Hematopoietic multipotent progenitor cell treated with erythropoietin and hydrocortisone succinate and interleukin-3 and kit ligand, for 15 days (in vitro differentiated cells): Measurements from ENCODE around the gene DGKD.
"Not testable (repeated sequence)": the region's sequence is repeated elsewhere in the genome, so short reads cannot be mapped to it uniquely, and the experiment has no call there.

Source experiments
- DNase-seq: peaks from one replicate; pipeline ENCODE4 v3.0.0-alpha.2; 2015; ENCODE audit warnings: low spot score

The DGKD gene

GRCh38 chr2:233362742-233363141 lies 8.4 kb downstream of the DGKD start:
- no peak for DNase-seq

GRCh38 chr2:233363744-233364235 lies 9.5 kb downstream of the DGKD start:
- no peak for DNase-seq

- DNase-seq, result no peak
These were observed 11.7 kb downstream of the DGKD start for GRCh38 chr2:233365861-233366520.

- no peak for DNase-seq
These were observed 13.3 kb downstream of the DGKD start for GRCh38 chr2:233367586-233367985.

- no peak for DNase-seq
These were observed 14.5 kb downstream of the DGKD start for GRCh38 chr2:233368756-233369155.

- DNase-seq, result no peak
These were observed 15.2 kb downstream of the DGKD start for GRCh38 chr2:233369462-233369861.

GRCh38 chr2:233369897-233370685 lies 15.8 kb downstream of the DGKD start:
- DNase-seq, result no peak

- DNase-seq, result no peak
These were observed 17.3 kb downstream of the DGKD start for GRCh38 chr2:233371641-233372040.

- no peak for DNase-seq
These were observed 18.6 kb downstream of the DGKD start for GRCh38 chr2:233372855-233373254.

GRCh38 chr2:233373316-233373715 lies 19.0 kb downstream of the DGKD start:
- DNase-seq, result no peak

- DNase-seq, result not testable (repeated sequence)
These were observed 20.5 kb downstream of the DGKD start for GRCh38 chr2:233374776-233375175.

- DNase-seq, result no peak
These were observed 21.4 kb downstream of the DGKD start for GRCh38 chr2:233375490-233376314.

GRCh38 chr2:233379034-233379433 lies 24.7 kb downstream of the DGKD start:
- no peak for DNase-seq

GRCh38 chr2:233379441-233379840 lies 25.1 kb downstream of the DGKD start:
- DNase-seq, result no peak

- DNase-seq, result no peak
These were observed 26.0 kb downstream of the DGKD start for GRCh38 chr2:233380132-233380895.

GRCh38 chr2:233380995-233381637 lies 26.8 kb downstream of the DGKD start:
- no peak for DNase-seq

GRCh38 chr2:233381638-233381995 lies 27.3 kb downstream of the DGKD start:
- no peak for DNase-seq

- DNase-seq, result no peak
These were observed 29.7 kb downstream of the DGKD start for GRCh38 chr2:233384015-233384414.

GRCh38 chr2:233384811-233385488 lies 30.7 kb downstream of the DGKD start:
- no peak for DNase-seq

GRCh38 chr2:233385489-233386044 lies 31.3 kb downstream of the DGKD start:
- no peak for DNase-seq
